CD4-positive, CD25-positive, alpha-beta regulatory T cell (primary cell): ENCODE results near the gene FBXO45. TPM values are rescaled to one million over a fixed set of nuclear protein-coding genes. Genes with fewer than 3 reads are reported as not detected.
"Not testable (repeated sequence)": the region's sequence is repeated elsewhere in the genome, so short reads cannot be mapped to it uniquely, and the experiment has no call there.

Experiments used
- ATAC-seq, 2 donors: fragments of 150-1000 bp; cut with Tn5 transposase; one replicate each; pipeline ENCODE4 v1.10.0; 2021; ENCODE audit warnings: low read depth in 2 of 2, moderate number of reproducible peaks in 2 of 2, moderate library complexity in 1 of 2
- DNase-seq, 3 donors: peaks; one replicate each; pipeline versions ENCODE4 v3.0.0 to v3.0.0-alpha.2; 2012 to 2022; ENCODE audit warnings: mixed read lengths in 1 of 3
- H3K27ac ChIP-seq: one replicate; pipeline ENCODE4 v1.7.0; 2013; ENCODE audit warnings: mild to moderate bottlenecking, low read length; ENCODE audit not compliant: insufficient read depth, poor library complexity, severe bottlenecking
- H3K27me3 ChIP-seq: one replicate; pipeline ENCODE4 v1.7.0; 2013; ENCODE audit warnings: low read length; ENCODE audit not compliant: control insufficient read depth, insufficient read depth
- H3K36me3 ChIP-seq: one replicate; pipeline ENCODE4 v1.7.0; 2013; ENCODE audit warnings: mild to moderate bottlenecking, low read length, moderate library complexity; ENCODE audit not compliant: control insufficient read depth, insufficient read depth
- H3K4me1 ChIP-seq: 2 replicates; pipeline ENCODE4 v1.7.0; 2013; ENCODE audit warnings: mild to moderate bottlenecking, low read length; ENCODE audit not compliant: insufficient read depth, control insufficient read depth, poor library complexity, severe bottlenecking
- H3K4me3 ChIP-seq: one replicate; pipeline ENCODE4 v1.7.0; 2013; ENCODE audit warnings: low read depth, mild to moderate bottlenecking, low read length, moderate library complexity
- H3K9me3 ChIP-seq, 2 experiments: 1 replicate in 1 of 2; 2 replicates in 1 of 2; pipeline ENCODE4 v1.7.0; 2013; ENCODE audit warnings: low read length in 2 of 2, mild to moderate bottlenecking in 1 of 2, moderate library complexity in 1 of 2; ENCODE audit not compliant: control insufficient read depth in 2 of 2
- H3K27ac Mint-ChIP-seq, 3 donors: one replicate each; pipeline ENCODE4 v1.8.0; 2020 to 2022; ENCODE audit warnings: mild to moderate bottlenecking in 3 of 3, mixed read lengths in 3 of 3, moderate library complexity in 2 of 3
- H3K27me3 Mint-ChIP-seq: one replicate; pipeline ENCODE4 v1.8.0; 2022; ENCODE audit warnings: mild to moderate bottlenecking, mixed read lengths
- H3K36me3 Mint-ChIP-seq: one replicate; pipeline ENCODE4 v1.8.0; 2020; ENCODE audit warnings: mixed read lengths
- H3K4me1 Mint-ChIP-seq, 4 donors: one replicate each; pipeline ENCODE4 v1.8.0; 2020 to 2022; ENCODE audit warnings: mixed read lengths in 4 of 4, mild to moderate bottlenecking in 1 of 4
- H3K4me3 Mint-ChIP-seq, 4 donors: one replicate each; pipeline ENCODE4 v1.8.0; 2020 to 2022; ENCODE audit warnings: mild to moderate bottlenecking in 4 of 4, mixed read lengths in 4 of 4, moderate library complexity in 3 of 4
- H3K9me3 Mint-ChIP-seq, 7 donors: one replicate each; pipeline ENCODE4 v1.8.0; 2020 to 2022; ENCODE audit warnings: mixed read lengths in 7 of 7, mild to moderate bottlenecking in 3 of 7, moderate library complexity in 2 of 7
- polyA plus RNA-seq, 4 donors: library from polyadenylated mRNA; unstranded; fragments of 300-500 nt; fragmentation: Illumina TruSeq; gene quantifications; one replicate each; pipeline ENCODE4 v1.2.3, GENCODE V29; 2021
- total RNA-seq: library from RNA; stranded (reverse); gene quantifications from one replicate; pipeline ENCODE4 v1.2.3, GENCODE V29; 2022

The FBXO45 gene
- total and polyA plus RNA-seq, 5 donors from 2014 or later: 3.2 to 9.1 (median 5.6) TPM

DNA sequence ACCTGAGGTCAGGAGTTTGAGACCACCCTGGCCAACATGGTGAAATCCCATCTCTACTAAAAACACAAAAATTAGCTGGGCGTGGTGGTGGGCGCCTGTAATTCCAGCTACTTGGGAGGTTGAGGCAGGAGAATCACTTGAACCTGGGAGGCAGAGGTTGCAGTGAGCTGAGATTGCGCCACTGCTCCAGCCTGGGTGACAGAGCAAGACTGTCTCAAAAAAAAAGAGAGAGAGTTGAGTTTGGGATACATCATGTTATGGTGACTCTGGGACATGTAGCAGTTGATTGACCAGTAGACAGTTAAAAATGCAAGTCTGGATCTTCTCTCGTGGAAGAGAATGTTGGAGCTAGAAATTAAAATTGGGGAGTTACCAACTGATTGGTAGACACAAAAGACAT is 69.5 kb downstream of the FBXO45 start:
- H3K27me3 Mint-ChIP-seq, DNase-seq, H3K9me3 Mint-ChIP-seq, ATAC-seq, H3K36me3 Mint-ChIP-seq, H3K36me3 ChIP-seq, H3K27me3 ChIP-seq, H3K9me3 ChIP-seq: not testable (repeated sequence)
- H3K27ac Mint-ChIP-seq: peak overlapping the region; percentile 66 to 96 (median 78)
- Histone ChIP-seq H3K4me3 (peak overlapping the region; percentile 1), H3K4me1 (peaks cover 65% of the 10 kb centered on the region), H3K27ac (peak overlapping the region; percentile 14)
- peak overlapping the region; percentile 23 to 88 (median 60) for H3K4me3 Mint-ChIP-seq
- peaks cover 16 to 81% (median 50%) of the 10 kb centered on the region in 4 donors for H3K4me1 Mint-ChIP-seq

Other genes starting within 250 kb of the FBXO45 start
- gene TM4SF19, start 230.3 kb upstream of the FBXO45 start, total RNA-seq: not detected
- gene TM4SF19, start 230.3 kb upstream of the FBXO45 start, polyA plus RNA-seq: under 1 TPM in 1 of 4 donors, not detected in 3; 0.15 TPM
- gene UBXN7, start 136.2 kb upstream of the FBXO45 start, total RNA-seq: 93.8 TPM
- gene UBXN7, start 136.2 kb upstream of the FBXO45 start, polyA plus RNA-seq: 10 to 100 TPM; 23.6 to 34.3 (median 29.5) TPM
- gene RNF168, start 64.9 kb upstream of the FBXO45 start, total RNA-seq: 29.5 TPM
- gene RNF168, start 64.9 kb upstream of the FBXO45 start, polyA plus RNA-seq: 10 to 100 TPM in 1 of 4 donors, 1 to 10 TPM in 3; 8.3 to 10.5 (median 8.6) TPM
- gene SMCO1, start 53.3 kb upstream of the FBXO45 start, total RNA-seq: not detected
- gene SMCO1, start 53.3 kb upstream of the FBXO45 start, polyA plus RNA-seq: not detected
- 32.3 TPM for gene WDR53, start 106 bp upstream of the FBXO45 start, total RNA-seq
- 10 to 100 TPM; 34.0 to 46.0 (median 36.4) TPM for gene WDR53, start 106 bp upstream of the FBXO45 start, polyA plus RNA-seq
- gene NRROS, start 71.0 kb downstream of the FBXO45 start, total RNA-seq: 18.3 TPM
- gene NRROS, start 71.0 kb downstream of the FBXO45 start, polyA plus RNA-seq: 1 to 10 TPM; 2.5 to 7.1 (median 4.0) TPM
- 1.9 TPM for gene CEP19, start 143.6 kb downstream of the FBXO45 start, total RNA-seq
- 1 to 10 TPM; 4.7 to 6.2 (median 5.6) TPM for gene CEP19, start 143.6 kb downstream of the FBXO45 start, polyA plus RNA-seq
- 17.2 TPM for gene PIGX, start 143.7 kb downstream of the FBXO45 start, total RNA-seq
- 10 to 100 TPM; 18.8 to 40.4 (median 25.9) TPM for gene PIGX, start 143.7 kb downstream of the FBXO45 start, polyA plus RNA-seq
- 83.7 TPM for gene PAK2, start 171.2 kb downstream of the FBXO45 start, total RNA-seq
- 10 to 100 TPM; 37.5 to 46.4 (median 41.7) TPM for gene PAK2, start 171.2 kb downstream of the FBXO45 start, polyA plus RNA-seq